K562 (cell line): ENCODE data around the gene PRMT5. TPM values are rescaled to one million over a fixed set of nuclear protein-coding genes. Genes with fewer than 3 reads are reported as not detected.
A peak's percentile ranks its signal among the peaks of the same experiment; 100 is the strongest.

ENCODE experiments used
- CTBP1 ChIP-seq: fragments of 450-650 bp; IDR thresholded peaks from 2 replicates; pipeline ENCODE4 v1.6.1; 2016; ENCODE audit warnings: borderline replicate concordance
- EZH2 ChIP-seq: IDR thresholded peaks from 2 replicates; pipeline ENCODE4 v1.6.1; 2012; ENCODE audit warnings: low read depth, mild to moderate bottlenecking, inconsistent platforms, low read length, borderline replicate concordance
- FOXK2 ChIP-seq, 2 experiments: fragments of 450-650 bp; IDR thresholded peaks in 1 of 2; conservative IDR thresholded peaks in 1 of 2; 2 replicates each; pipeline ENCODE4 v1.6.1; 2016; ENCODE audit warnings: low read depth in 2 of 2, mild to moderate bottlenecking in 1 of 2
- GATAD2B ChIP-seq: fragments of 450-650 bp; IDR thresholded peaks from 2 replicates; pipeline ENCODE4 v1.6.1; 2017; ENCODE audit warnings: mild to moderate bottlenecking, borderline replicate concordance
- HDAC6 ChIP-seq: IDR thresholded peaks from 2 replicates; pipeline ENCODE4 v1.6.1; 2012; ENCODE audit warnings: low read depth, mild to moderate bottlenecking, control low read depth, inconsistent platforms, low read length, moderate library complexity
- KDM2B ChIP-seq: fragments of 250-450 bp; sonication (Bioruptor Pico); IDR thresholded peaks from 2 replicates; pipeline ENCODE4 v1.8.0; 2021; ENCODE audit warnings: mild to moderate bottlenecking, moderate library complexity
- MCM3 ChIP-seq: fragments of 450-650 bp; IDR thresholded peaks from 2 replicates; pipeline ENCODE4 v1.6.1; 2016
- NFYB ChIP-seq: IDR thresholded peaks from 2 replicates; pipeline ENCODE4 v1.6.1; 2011; ENCODE audit warnings: mild to moderate bottlenecking, moderate library complexity; ENCODE audit not compliant: insufficient read length; ENCODE audit errors: extremely low read depth
- NR3C1 ChIP-seq: sonication (generic); formaldehyde crosslinking; IDR thresholded peaks from 2 replicates; pipeline ENCODE4 v1.8.1; 2022; ENCODE audit warnings: missing genetic modification reagents
- NRF1 ChIP-seq, 2 experiments: fragments of 450-650 bp; IDR thresholded peaks in 1 of 2; conservative IDR thresholded peaks in 1 of 2; 2 replicates each; pipeline ENCODE4 v1.6.1; 2014; ENCODE audit warnings: mild to moderate bottlenecking in 2 of 2
- PHF20 ChIP-seq: fragments of 450-650 bp; IDR thresholded peaks from 2 replicates; pipeline ENCODE4 v1.6.1; 2018; ENCODE audit not compliant: partially characterized antibody
- POLR2AphosphoS5 ChIP-seq: IDR thresholded peaks from 2 replicates; pipeline ENCODE4 v1.6.1; 2011; ENCODE audit warnings: mild to moderate bottlenecking, low read depth, low read length, moderate library complexity; ENCODE audit not compliant: control insufficient read depth, insufficient read depth
- RBFOX2 ChIP-seq: fragments of 200-400 bp; formaldehyde crosslinking; IDR thresholded peaks from 2 replicates; pipeline ENCODE4 v1.6.1; 2017; ENCODE audit warnings: low read depth, mild to moderate bottlenecking, low read length, moderate library complexity
- SMAD3 ChIP-seq: fragments of 450-650 bp; formaldehyde crosslinking; conservative IDR thresholded peaks from 2 replicates; pipeline ENCODE4 v1.4.0; 2020; ENCODE audit warnings: mild to moderate bottlenecking
- SOX6 ChIP-seq: fragments of 450-650 bp; IDR thresholded peaks from 2 replicates; pipeline ENCODE4 v1.6.1; 2014; ENCODE audit warnings: mild to moderate bottlenecking
- TEAD1 ChIP-seq, 2 experiments: fragments of 450-650 bp in 1 of 2; sonication (generic) in 1 of 2; formaldehyde crosslinking; IDR thresholded peaks; 2 replicates each; pipeline versions ENCODE4 v1.4.0 to v1.8.0; 2020 to 2022; ENCODE audit warnings: mild to moderate bottlenecking in 2 of 2, missing genetic modification reagents in 1 of 2
- ZNF717 ChIP-seq: fragments of 250-450 bp; sonication (Bioruptor Pico); IDR thresholded peaks from 2 replicates; pipeline ENCODE4 v1.5.0; 2021
- polyA plus RNA-seq, 8 experiments: library from polyadenylated mRNA; depleted of rRNA in 4 of 8; stranded (reverse) in 5 of 8; unstranded in 3 of 8; fragments of >200 nt; fragmentation: Nextera tagmentation in 2 of 8; fragmentation: Illumina TruSeq in 1 of 8; extraction: Ambion mirVana in 2 of 8; extraction: Trizol in 1 of 8; gene quantifications; 2 replicates each; pipeline versions ENCODE4 v1.2.1 to v1.2.3, GENCODE V29; 2011 to 2014; ENCODE audit warnings: inconsistent platforms in 1 of 8, missing spikeins in 1 of 8
- total RNA-seq, 7 experiments: library from RNA; depleted of rRNA in 6 of 7; stranded (reverse); fragments of >200 nt in 6 of 7; fragmentation: Illumina TruSeq in 2 of 7; extraction: Trizol in 2 of 7; gene quantifications; 2 replicates each; pipeline versions ENCODE4 v1.2.1 to v1.2.3, GENCODE V29; 2011 to 2021; ENCODE audit warnings: low replicate concordance in 1 of 7
- TF ChIP-seq, protein P1 (sequence below): fragments of 250-450 bp; sonication (Bioruptor Pico); IDR thresholded peaks from 2 replicates; pipeline ENCODE4 v1.9.0; 2021; ENCODE audit warnings: mild to moderate bottlenecking, inconsistent platforms
- TF ChIP-seq, protein P2 (sequence below): fragments of 450-650 bp; formaldehyde crosslinking; IDR thresholded peaks from 2 replicates; pipeline ENCODE4 v1.4.0; 2020; ENCODE audit warnings: mild to moderate bottlenecking, moderate library complexity
- TF ChIP-seq, protein P3 (sequence below): sonication (generic); formaldehyde crosslinking; IDR thresholded peaks from 2 replicates; pipeline ENCODE4 v1.8.0; 2022; ENCODE audit warnings: missing genetic modification reagents, mild to moderate bottlenecking, borderline replicate concordance
- TF ChIP-seq, protein P4 (sequence below), 2 experiments: fragments of 450-650 bp; IDR thresholded peaks; 2 replicates each; pipeline ENCODE4 v1.6.1; 2016

PRMT5 gene
- total and polyA plus RNA-seq, 9 of the 15 experiments (the other 6 are each of a cell fraction or from before 2014, with no cell fraction given): 114 to 552 (median 222) TPM

DNA sequence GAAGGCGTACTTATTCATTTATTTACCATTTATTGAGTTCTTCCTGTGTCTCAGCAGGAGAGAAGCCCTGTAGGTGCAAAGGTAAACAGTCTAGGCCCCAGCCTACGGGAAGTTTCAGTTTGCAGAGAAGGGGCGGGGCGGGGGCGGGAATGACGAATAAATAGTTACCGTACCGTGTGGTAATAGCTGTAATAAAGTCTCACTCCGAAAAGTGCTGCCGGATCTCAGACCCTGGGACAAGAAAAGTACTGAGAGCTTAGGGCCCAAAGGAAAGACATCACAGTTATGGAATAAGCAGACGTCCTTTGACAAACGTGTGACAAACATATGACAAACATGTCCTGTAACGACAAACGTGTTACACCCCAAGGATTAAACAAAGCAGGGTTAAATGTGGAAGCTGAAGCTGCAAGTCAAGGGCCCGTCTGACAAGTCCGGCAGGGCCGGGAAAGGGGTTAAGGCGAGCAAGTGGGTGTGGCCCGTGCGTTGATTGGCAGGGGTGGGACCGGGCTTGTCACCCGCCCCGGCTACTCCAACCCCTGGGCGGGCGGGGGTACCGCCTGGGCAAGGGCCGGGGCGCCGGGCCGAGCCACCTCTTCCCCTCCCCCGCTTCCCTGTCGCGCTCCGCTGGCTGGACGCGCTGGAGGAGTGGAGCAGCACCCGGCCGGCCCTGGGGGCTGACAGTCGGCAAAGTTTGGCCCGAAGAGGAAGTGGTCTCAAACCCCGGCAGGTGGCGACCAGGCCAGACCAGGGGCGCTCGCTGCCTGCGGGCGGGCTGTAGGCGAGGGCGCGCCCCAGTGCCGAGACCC, 57.7 kb downstream of the PRMT5 start, which contains the start of gene LRP10 (continued):
- TF ChIP-seq PHF20: peak; percentile 45
- peak; percentile 90; the same call in 1 of the 2 replicates for TF ChIP-seq CTBP1
- TF ChIP-seq, protein P1, sequence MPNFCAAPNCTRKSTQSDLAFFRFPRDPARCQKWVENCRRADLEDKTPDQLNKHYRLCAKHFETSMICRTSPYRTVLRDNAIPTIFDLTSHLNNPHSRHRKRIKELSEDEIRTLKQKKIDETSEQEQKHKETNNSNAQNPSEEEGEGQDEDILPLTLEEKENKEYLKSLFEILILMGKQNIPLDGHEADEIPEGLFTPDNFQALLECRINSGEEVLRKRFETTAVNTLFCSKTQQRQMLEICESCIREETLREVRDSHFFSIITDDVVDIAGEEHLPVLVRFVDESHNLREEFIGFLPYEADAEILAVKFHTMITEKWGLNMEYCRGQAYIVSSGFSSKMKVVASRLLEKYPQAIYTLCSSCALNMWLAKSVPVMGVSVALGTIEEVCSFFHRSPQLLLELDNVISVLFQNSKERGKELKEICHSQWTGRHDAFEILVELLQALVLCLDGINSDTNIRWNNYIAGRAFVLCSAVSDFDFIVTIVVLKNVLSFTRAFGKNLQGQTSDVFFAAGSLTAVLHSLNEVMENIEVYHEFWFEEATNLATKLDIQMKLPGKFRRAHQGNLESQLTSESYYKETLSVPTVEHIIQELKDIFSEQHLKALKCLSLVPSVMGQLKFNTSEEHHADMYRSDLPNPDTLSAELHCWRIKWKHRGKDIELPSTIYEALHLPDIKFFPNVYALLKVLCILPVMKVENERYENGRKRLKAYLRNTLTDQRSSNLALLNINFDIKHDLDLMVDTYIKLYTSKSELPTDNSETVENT (CRISPR knock-in tag): peak; percentile 67; the same call in 1 of the 2 replicates
- peak; percentile 73 to 77 for TF ChIP-seq NRF1 (conservative IDR thresholded peaks at IDR 0.05 in 1 of 2, IDR thresholded peaks at IDR 0.05 in 1 of 2)
- no peak for TF ChIP-seq EZH2
- TF ChIP-seq FOXK2 (conservative IDR thresholded peaks at IDR 0.05 in 1 of 2, IDR thresholded peaks at IDR 0.05 in 1 of 2; ENCODE audit: low read depth in 2 of 2): peak; percentile 22 to 92; a peak in 3 of 4 replicates
- TF ChIP-seq KDM2B (CRISPR knock-in tag): no peak
- TF ChIP-seq, protein P2, sequence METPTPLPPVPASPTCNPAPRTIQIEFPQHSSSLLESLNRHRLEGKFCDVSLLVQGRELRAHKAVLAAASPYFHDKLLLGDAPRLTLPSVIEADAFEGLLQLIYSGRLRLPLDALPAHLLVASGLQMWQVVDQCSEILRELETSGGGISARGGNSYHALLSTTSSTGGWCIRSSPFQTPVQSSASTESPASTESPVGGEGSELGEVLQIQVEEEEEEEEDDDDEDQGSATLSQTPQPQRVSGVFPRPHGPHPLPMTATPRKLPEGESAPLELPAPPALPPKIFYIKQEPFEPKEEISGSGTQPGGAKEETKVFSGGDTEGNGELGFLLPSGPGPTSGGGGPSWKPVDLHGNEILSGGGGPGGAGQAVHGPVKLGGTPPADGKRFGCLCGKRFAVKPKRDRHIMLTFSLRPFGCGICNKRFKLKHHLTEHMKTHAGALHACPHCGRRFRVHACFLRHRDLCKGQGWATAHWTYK: peak; percentile 47; the same call in 1 of the 2 replicates
- no peak for TF ChIP-seq NR3C1 (CRISPR knock-in tag)
- TF ChIP-seq TEAD1 (CRISPR knock-in tag; IDR thresholded peaks at IDR 0.05): no peak
- no peak for TF ChIP-seq SMAD3 (CRISPR knock-in tag)
- peak; percentile 91 for TF ChIP-seq RBFOX2
- TF ChIP-seq MCM3: no peak
- no peak for TF ChIP-seq ZNF717 (CRISPR knock-in tag)
- TF ChIP-seq SOX6: peak; percentile 7; the same call in 1 of the 2 replicates
- TF ChIP-seq HDAC6: no peak
- no peak; the same call in 1 of the 2 replicates for TF ChIP-seq GATAD2B
- TF ChIP-seq, protein P3, sequence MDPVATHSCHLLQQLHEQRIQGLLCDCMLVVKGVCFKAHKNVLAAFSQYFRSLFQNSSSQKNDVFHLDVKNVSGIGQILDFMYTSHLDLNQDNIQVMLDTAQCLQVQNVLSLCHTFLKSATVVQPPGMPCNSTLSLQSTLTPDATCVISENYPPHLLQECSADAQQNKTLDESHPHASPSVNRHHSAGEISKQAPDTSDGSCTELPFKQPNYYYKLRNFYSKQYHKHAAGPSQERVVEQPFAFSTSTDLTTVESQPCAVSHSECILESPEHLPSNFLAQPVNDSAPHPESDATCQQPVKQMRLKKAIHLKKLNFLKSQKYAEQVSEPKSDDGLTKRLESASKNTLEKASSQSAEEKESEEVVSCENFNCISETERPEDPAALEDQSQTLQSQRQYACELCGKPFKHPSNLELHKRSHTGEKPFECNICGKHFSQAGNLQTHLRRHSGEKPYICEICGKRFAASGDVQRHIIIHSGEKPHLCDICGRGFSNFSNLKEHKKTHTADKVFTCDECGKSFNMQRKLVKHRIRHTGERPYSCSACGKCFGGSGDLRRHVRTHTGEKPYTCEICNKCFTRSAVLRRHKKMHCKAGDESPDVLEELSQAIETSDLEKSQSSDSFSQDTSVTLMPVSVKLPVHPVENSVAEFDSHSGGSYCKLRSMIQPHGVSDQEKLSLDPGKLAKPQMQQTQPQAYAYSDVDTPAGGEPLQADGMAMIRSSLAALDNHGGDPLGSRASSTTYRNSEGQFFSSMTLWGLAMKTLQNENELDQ: no peak
- TF ChIP-seq, protein P4, sequence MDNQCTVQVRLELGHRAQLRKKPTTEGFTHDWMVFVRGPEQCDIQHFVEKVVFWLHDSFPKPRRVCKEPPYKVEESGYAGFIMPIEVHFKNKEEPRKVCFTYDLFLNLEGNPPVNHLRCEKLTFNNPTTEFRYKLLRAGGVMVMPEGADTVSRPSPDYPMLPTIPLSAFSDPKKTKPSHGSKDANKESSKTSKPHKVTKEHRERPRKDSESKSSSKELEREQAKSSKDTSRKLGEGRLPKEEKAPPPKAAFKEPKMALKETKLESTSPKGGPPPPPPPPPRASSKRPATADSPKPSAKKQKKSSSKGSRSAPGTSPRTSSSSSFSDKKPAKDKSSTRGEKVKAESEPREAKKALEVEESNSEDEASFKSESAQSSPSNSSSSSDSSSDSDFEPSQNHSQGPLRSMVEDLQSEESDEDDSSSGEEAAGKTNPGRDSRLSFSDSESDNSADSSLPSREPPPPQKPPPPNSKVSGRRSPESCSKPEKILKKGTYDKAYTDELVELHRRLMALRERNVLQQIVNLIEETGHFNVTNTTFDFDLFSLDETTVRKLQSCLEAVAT (IDR thresholded peaks at IDR 0.05): no peak
- TF ChIP-seq NFYB: peak; percentile 18
- peak; percentile 88 for TF ChIP-seq POLR2AphosphoS5
